ENCODE results near the gene NDST3.

The NDST3 gene

GRCh38 chr4:118167306-118167705 is 133.0 kb downstream of the NDST3 start:
- DNase-seq (ENCODE audit: low read depth) = no peak
- H3K4me3 ChIP-seq (ENCODE audit: low read depth, low read length) = no peak overlapping the region

DNA sequence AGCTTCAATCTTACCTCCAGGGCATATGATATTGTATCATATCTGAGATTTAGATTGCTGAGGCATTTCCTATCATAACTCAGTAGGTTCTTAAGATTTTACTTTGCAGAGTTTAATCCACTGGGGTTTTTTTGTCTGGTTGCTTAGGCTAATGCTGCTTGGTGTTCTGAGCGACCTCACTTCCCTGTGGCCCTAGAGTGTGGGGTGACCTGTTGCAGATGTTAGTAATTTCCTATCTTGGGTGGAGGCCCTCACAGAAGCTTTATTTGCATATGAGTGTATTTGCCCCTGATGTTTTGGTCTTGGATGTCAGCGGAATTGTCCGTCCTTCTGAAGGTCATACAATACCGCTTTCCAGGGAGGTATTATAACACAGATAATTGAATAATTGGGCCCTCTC is 137.1 kb downstream of the NDST3 start:
- TF ChIP-seq CTCF (IDR thresholded peaks at IDR 0.05; ENCODE audit: low read depth, low read length) = no peak
- TF ChIP-seq POLR2A (IDR thresholded peaks at IDR 0.05; ENCODE audit: extremely low read depth, insufficient read length) = no peak
- TF ChIP-seq, protein P1, sequence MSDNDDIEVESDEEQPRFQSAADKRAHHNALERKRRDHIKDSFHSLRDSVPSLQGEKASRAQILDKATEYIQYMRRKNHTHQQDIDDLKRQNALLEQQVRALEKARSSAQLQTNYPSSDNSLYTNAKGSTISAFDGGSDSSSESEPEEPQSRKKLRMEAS (IDR thresholded peaks at IDR 0.05; ENCODE audit: low read depth, low read length) = no peak
- TF ChIP-seq MYC (IDR thresholded peaks at IDR 0.05; ENCODE audit: low read depth, low read length) = no peak
- peak; percentile 7 for DNase-seq (ENCODE audit: low read depth)
- H3K4me3 ChIP-seq (ENCODE audit: low read depth, low read length) = no peak overlapping the region

More at GRCh38 chr4:118167306-118167705, 133.0 kb downstream of the NDST3 start:
- TF ChIP-seq, protein P1 (IDR thresholded peaks at IDR 0.05; ENCODE audit: low read depth, low read length) = no peak
- TF ChIP-seq POLR2A (IDR thresholded peaks at IDR 0.05; ENCODE audit: extremely low read depth, insufficient read length) (no peak), MYC (IDR thresholded peaks at IDR 0.05; ENCODE audit: low read depth, low read length) (no peak)

DNA sequence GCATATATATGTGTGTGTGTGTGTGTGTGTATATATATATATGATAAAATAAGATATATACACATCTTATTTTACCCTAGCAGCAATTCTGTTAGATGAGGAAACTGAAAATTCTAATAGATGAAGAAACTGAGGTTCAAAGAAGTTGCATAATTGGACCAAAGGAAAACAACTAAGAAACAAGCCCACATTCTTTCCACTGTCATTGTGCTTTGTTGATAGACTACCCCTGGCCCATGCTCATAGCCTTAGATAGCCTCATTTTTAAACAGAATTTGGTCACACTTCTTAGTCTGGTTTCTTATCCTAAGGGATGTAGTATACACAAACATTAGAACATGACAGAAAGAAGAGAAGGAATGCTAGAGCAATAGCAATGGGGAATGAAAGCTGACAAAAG is 138.8 kb downstream of the NDST3 start:
- H3K4me3 ChIP-seq (ENCODE audit: low read depth, low read length) = no peak overlapping the region
- TF ChIP-seq CTCF (IDR thresholded peaks at IDR 0.05; ENCODE audit: low read depth, low read length) (no peak), POLR2A (IDR thresholded peaks at IDR 0.05; ENCODE audit: extremely low read depth, insufficient read length) (no peak), MYC (IDR thresholded peaks at IDR 0.05; ENCODE audit: low read depth, low read length) (no peak)
- TF ChIP-seq, protein P1 (IDR thresholded peaks at IDR 0.05; ENCODE audit: low read depth, low read length) = no peak
- DNase-seq (ENCODE audit: low read depth) = peak; percentile 14

DNA sequence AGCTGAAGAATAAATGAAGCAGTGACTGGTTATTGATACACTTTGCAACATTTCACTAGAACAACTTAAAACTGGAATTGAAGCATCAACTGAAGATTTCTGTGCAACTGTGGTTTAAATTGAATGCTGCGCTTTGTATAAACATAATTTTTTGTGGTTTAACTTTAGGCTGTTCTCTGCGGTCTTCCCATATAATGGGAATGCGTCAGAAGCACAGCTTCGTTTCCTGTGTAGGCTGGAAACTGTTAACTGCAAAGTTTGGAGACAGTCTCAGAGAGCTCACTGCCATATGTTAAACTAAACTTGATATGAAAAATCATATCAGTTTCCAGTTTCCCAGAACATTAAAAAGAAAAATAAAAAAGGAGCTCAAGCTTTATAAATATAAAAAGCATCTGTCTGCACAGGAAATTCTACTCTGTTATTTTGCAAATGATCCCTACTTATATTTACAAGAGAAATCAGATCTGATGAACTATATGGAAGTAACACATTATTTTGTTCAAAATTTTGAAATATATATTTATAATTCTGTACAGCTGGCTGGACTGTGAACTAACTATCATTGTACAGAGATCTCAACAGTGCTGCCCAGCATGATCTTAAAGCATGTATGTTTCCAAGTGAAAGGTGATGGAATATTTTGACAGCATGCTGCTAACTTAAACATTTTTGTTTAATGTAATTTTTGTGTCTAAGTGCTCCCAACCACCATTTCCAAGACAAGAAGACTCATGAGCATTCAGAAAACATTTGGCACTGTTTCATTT is 139.9 kb downstream of the NDST3 start:
- TF ChIP-seq CTCF (IDR thresholded peaks at IDR 0.05; ENCODE audit: low read depth, low read length) (no peak), POLR2A (IDR thresholded peaks at IDR 0.05; ENCODE audit: extremely low read depth, insufficient read length) (no peak), MYC (IDR thresholded peaks at IDR 0.05; ENCODE audit: low read depth, low read length) (no peak)
- TF ChIP-seq, protein P1 (IDR thresholded peaks at IDR 0.05; ENCODE audit: low read depth, low read length) = 0 out of 2 replicates have a peak, but pooled peaks have one; percentile 5
- DNase-seq (ENCODE audit: low read depth) = peak; percentile 81
- peak overlapping the region; percentile 17 for H3K4me3 ChIP-seq (ENCODE audit: low read depth, low read length)

- H3K4me3 ChIP-seq (ENCODE audit: low read depth, low read length) = no peak overlapping the region
- DNase-seq (ENCODE audit: low read depth) = peak; percentile 79
- TF ChIP-seq, protein P1 (IDR thresholded peaks at IDR 0.05; ENCODE audit: low read depth, low read length) = no peak
- TF ChIP-seq CTCF (IDR thresholded peaks at IDR 0.05; ENCODE audit: low read depth, low read length) (no peak), MYC (IDR thresholded peaks at IDR 0.05; ENCODE audit: low read depth, low read length) (no peak), POLR2A (IDR thresholded peaks at IDR 0.05; ENCODE audit: extremely low read depth, insufficient read length) (no peak)
These were observed 141.2 kb downstream of the NDST3 start for GRCh38 chr4:118175506-118175905.

DNA sequence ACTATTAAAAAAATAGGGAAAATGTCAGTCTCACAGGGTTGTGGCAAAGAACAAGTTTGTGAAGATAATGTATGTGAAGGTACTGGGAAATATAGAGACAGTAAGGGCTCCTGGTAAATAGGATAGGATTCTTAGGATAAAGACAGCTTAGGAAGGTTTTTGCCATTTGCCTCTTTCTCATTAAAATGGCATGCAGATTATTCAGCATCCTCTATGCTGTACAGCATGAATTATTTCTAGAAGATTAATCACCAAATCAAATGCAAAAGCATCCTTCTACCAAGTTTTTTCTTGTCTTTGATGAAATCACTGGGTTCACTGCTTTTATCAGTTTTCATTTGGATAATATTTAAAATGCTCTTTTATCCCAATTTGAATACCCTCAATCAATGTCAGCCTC is 142.8 kb downstream of the NDST3 start:
- DNase-seq (ENCODE audit: low read depth) = no peak
- TF ChIP-seq, protein P1 (IDR thresholded peaks at IDR 0.05; ENCODE audit: low read depth, low read length) = no peak
- TF ChIP-seq POLR2A (IDR thresholded peaks at IDR 0.05; ENCODE audit: extremely low read depth, insufficient read length) = no peak
- TF ChIP-seq CTCF (IDR thresholded peaks at IDR 0.05; ENCODE audit: low read depth, low read length) = no peak
- no peak for TF ChIP-seq MYC (IDR thresholded peaks at IDR 0.05; ENCODE audit: low read depth, low read length)
- no peak overlapping the region for H3K4me3 ChIP-seq (ENCODE audit: low read depth, low read length)

Measured in NB4 (cell line).